Lower lobe of right lung (tissue), 2 donors: ENCODE results near the gene RHBDD3. TPM values are rescaled to one million over a fixed set of nuclear protein-coding genes. Genes with fewer than 3 reads are reported as not detected.

ENCODE experiments used
- ATAC-seq, 2 donors: fragments of 200-7000 bp; cut with Tn5 transposase; one replicate each; pipeline ENCODE4 v1.9.1; 2020 to 2022; ENCODE audit warnings: mild to moderate bottlenecking in 2 of 2, moderate library complexity in 2 of 2
- DNase-seq: peaks from one replicate; pipeline ENCODE4 v3.0.0-alpha.2; 2020
- H3K27ac ChIP-seq: fragments of 200-600 bp; one replicate; pipeline ENCODE4 v1.8.0; 2022
- H3K27me3 ChIP-seq: fragments of 200-600 bp; one replicate; pipeline ENCODE4 v1.8.0; 2022; ENCODE audit warnings: low read depth
- H3K36me3 ChIP-seq: fragments of 200-600 bp; one replicate; pipeline ENCODE4 v1.8.0; 2022; ENCODE audit warnings: mild to moderate bottlenecking
- H3K4me1 ChIP-seq: fragments of 200-600 bp; one replicate; pipeline ENCODE4 v1.8.0; 2022
- H3K4me3 ChIP-seq: fragments of 200-600 bp; one replicate; pipeline ENCODE4 v1.8.0; 2022; ENCODE audit warnings: mild to moderate bottlenecking
- H3K9me3 ChIP-seq: fragments of 200-600 bp; one replicate; pipeline ENCODE4 v1.8.0; 2022
- CTCF ChIP-seq: fragments of 200-600 bp; IDR thresholded peaks from one replicate; pipeline ENCODE4 v1.8.0; 2022; ENCODE audit warnings: antibody characterized with exemption, mild to moderate bottlenecking
- intact Hi-C: fragments of 100-400 bp; cut with DNase I; formaldehyde crosslinking; loops from one replicate; pipeline ENCODE4 v1.11.0; 2022
- total RNA-seq: library from RNA; stranded (reverse); fragmentation: NEBNext Ultra II Directional; extraction: Animal tissue kit (Norgen Biotek cat#: 25700); gene quantifications from one replicate; pipeline ENCODE4 v1.2.1, GENCODE V29; 2021
- donor health status: DM: no; HTN: yes; CAD: no; lungs with severe emphysema.

RHBDD3 gene
- total RNA-seq, 1 donor from 2014 or later = 16.4 TPM

DNA sequence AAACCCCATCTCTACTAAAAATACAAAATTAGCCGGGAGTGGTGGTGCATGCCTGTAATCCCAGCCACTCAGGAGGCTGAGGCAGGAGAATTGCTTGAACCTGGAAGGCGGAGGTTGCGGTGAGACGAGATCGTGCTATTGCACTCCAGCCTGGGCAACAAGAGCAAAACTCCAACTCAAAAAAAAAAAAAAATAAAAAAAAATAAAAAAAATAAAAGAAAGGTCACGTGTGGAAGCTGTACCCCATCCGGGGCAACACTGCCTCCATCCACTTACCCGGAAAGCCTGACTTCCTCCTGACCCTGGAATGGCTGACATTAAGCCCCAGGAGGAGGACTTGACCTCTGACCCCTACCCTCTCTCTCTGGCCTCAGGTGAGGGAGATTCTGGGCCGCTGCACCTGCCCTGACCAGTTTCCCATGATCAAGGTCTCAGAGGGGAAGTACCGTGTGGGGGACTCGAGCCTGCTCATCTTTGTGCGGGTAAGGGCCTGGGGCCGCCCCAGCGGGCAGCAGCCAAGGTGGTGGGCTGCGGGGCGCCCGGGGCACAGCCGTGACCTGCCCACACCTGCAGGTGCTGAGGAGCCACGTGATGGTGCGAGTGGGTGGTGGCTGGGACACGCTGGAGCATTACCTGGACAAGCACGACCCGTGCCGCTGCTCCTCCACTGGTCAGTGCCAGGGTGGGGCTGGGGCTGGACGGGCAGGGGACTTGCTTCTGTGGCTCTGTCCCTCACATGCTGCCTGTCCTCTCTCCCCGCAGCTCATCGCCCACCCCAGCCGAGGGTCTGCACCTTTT lies 42.5 kb upstream of the RHBDD3 start:
- Histone ChIP-seq H3K27me3 (peaks cover 23% of the 10 kb centered on the region), H3K27ac (peak overlapping the region; percentile 90), H3K4me1 (peaks cover 83% of the 10 kb centered on the region), H3K9me3 (no peaks in the 10 kb centered on the region), H3K4me3 (no peak overlapping the region), H3K36me3 (peaks cover 6% of the 10 kb centered on the region)
- intact Hi-C loops = no loop called here
- ATAC-seq (peak; percentile 0), DNase-seq (no peak)
- no peak for TF ChIP-seq CTCF

DNA sequence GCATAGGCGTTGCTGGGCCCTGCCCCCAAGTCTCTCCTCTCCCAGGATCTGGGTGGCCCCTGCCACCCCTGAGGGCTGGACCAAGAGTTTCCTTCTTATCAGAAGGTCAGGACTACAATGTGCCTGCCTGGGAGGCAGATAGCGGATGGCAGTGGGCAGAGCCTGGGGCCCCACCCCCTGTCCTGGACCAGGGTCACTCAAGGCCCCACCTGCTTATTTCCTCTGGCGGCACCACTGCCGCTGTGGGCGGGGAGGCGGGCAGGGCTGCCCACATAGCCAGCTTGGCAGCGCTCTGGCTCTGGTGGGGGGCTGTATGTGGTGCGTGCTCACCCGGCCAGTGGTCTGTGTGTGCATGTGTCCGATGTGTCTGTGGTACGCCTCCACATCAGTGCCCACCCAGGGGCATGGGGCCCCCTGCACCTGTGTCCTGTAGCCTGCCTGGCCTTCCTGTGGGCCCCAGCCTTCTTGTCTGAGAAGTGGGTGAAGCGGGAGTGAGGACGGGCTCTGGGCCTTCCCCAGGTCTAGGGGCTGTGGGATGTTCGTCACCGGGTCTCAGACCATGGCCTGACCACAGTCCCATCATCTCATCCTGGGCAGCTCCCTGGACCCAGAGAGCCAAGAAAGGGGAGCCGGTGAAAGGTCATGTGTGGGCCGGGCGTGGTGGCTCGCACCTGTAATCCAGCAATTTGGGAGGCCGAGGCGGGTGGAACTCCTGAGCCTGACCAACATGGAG lies 41.7 kb upstream of the RHBDD3 start:
- Histone ChIP-seq H3K27me3 (peaks cover 16% of the 10 kb centered on the region), H3K4me3 (peak overlapping the region; percentile 91), H3K4me1 (peaks cover 77% of the 10 kb centered on the region), H3K36me3 (peaks cover 6% of the 10 kb centered on the region), H3K27ac (peak overlapping the region; percentile 90), H3K9me3 (no peaks in the 10 kb centered on the region)
- intact Hi-C loops = no loop called here
- DNase-seq (peak; percentile 62), ATAC-seq (no peak)
- no peak for TF ChIP-seq CTCF

DNA sequence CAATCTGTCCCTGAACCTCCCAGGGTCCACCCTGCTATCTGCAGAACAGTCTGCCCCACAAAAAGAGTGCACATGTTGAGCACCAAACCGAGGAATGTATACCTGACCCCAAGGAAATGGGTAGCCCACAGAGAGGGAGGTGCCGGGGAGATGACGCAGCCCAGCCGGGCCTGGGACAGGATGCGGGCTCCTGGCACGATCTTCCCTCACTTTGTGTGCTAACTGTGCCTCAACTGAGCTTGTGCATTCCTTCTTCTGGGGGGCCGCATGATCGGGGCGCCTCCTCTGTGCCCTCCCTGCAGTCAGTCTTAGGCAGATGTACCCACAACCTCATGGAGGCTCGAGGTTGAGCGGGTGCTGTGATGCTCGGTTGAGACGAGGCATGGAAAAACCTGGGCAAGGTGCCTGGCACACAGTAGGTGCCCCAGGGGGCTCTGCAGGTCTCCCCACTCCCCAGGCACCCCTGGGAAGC lies 41.0 kb upstream of the RHBDD3 start:
- peaks cover 70% of the 10 kb centered on the region for H3K4me1 ChIP-seq
- intact Hi-C loops = no loop called here

DNA sequence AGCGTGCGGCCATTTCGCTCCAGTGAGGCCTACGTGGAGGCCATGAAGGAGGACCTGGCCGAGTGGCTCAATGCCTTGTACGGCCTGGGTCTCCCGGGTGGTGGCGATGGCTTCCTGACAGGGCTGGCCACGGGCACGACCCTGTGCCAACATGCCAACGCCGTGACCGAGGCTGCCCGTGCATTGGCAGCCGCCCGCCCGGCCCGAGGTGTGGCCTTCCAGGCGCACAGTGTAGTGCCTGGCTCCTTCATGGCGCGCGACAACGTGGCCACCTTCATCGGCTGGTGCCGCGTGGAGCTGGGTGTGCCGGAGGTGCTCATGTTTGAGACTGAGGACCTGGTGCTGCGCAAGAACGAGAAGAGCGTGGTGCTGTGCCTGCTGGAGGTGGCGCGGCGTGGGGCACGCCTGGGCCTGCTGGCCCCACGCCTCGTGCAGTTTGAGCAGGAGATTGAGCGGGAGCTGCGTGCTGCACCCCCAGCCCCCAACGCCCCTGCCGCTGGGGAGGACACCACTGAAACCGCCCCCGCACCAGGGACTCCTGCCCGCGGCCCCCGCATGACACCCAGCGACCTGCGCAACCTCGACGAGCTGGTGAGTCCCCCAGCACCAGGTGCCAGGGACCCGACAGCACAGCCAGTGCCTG lies 40.5 kb upstream of the RHBDD3 start:
- DNase-seq = no peak
- H3K9me3 ChIP-seq = no peaks in the 10 kb centered on the region
- peak overlapping the region; percentile 90 for H3K27ac ChIP-seq
- peaks cover 68% of the 10 kb centered on the region for H3K4me1 ChIP-seq
- ATAC-seq = no peak
- H3K36me3 ChIP-seq = peaks cover 6% of the 10 kb centered on the region
- peaks cover 4% of the 10 kb centered on the region for H3K27me3 ChIP-seq
- intact Hi-C loops = no loop called here
- peak overlapping the region; percentile 91 for H3K4me3 ChIP-seq
- no peak for TF ChIP-seq CTCF

More for the DNA sequence above, 41.0 kb upstream of the RHBDD3 start:
- TF ChIP-seq CTCF = no peak
- ATAC-seq = no peak
- no peaks in the 10 kb centered on the region for H3K9me3 ChIP-seq
- peak overlapping the region; percentile 90 for H3K27ac ChIP-seq
- H3K4me3 ChIP-seq = peak overlapping the region; percentile 91
- H3K36me3 ChIP-seq = peaks cover 6% of the 10 kb centered on the region
- H3K27me3 ChIP-seq = peaks cover 10% of the 10 kb centered on the region
- DNase-seq = no peak

GRCh38 chr22:29307596-29308147 lies 39.9 kb upstream of the RHBDD3 start:
- TF ChIP-seq CTCF = no peak
- Histone ChIP-seq H3K4me3 (peak overlapping the region; percentile 91), H3K4me1 (peaks cover 68% of the 10 kb centered on the region), H3K36me3 (peaks cover 6% of the 10 kb centered on the region), H3K27ac (peak overlapping the region; percentile 90), H3K27me3 (no peaks in the 10 kb centered on the region), H3K9me3 (no peaks in the 10 kb centered on the region)
- ATAC-seq (no peak), DNase-seq (no peak)
- intact Hi-C loops = no loop called here
